T-helper 22 cell (primary cell): ENCODE results near the gene CD63.

Source experiments
- DNase-seq: peaks from one replicate; pipeline ENCODE4 v3.0.0-alpha.2; 2020; ENCODE audit warnings: low read depth

CD63 gene

DNA sequence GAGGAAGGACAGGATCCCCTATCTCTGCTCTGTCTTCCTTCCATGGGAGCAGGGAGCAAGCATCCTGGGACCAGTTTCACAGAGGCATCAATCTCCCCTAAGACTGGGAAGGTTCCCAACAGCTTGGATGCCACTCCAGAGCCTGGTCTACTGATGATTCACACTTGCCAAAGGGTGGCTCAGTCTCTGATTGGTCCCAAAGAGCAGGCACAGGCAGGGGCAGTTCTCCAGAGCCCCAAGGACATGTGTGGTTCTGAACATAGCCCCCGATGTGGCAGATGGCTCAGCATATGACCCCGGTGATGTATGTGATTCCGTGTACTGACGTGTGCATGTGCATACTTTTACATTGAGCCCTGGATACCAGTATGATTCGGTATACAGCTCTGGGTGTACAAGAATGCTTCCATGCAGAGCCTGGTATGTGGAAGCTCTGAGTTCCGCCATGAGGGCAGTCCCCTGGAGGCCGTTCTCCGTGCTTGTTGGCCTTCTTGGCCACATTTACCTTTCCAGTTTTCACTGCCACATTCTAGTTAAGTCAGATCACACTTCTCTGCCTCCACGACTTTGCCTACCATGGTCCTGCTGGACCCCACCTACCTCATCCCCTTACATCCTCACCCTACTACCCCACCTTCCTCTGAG is 42.3 kb downstream of the CD63 start:
- no peak for DNase-seq

- DNase-seq, result no peak
Measured at GRCh38 chr12:55685671-55686070, 43.1 kb downstream of the CD63 start.

DNA sequence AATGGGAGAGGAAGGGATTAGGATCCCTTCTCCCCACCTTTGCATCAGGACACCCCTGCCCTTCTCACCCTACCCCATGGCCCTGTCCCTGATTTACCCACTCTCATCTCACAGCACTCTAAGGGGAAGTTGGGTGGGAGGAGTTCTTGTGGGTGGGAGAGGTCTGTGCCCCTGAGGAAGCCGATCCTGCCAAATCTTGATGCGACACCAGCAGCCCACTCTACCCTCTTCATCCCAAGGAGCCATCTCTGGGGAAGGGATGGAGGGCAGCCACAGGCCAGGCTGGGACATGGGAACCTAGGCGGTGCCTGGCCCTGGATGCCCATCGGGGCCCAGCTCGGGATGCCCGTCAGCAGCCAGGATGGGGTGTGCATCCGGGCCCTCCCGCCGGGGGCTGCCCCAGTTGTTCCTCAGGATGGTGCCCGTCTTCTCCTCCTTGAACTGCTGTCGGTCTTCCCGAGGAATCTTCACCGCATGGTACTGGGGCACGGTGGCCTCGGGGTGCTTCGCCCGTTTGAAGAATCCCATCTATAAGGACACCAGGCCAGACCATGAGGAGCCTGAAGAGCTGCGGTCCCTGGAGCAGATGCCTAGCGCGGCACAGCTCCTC is 43.9 kb downstream of the CD63 start:
- DNase-seq, result no peak

DNA sequence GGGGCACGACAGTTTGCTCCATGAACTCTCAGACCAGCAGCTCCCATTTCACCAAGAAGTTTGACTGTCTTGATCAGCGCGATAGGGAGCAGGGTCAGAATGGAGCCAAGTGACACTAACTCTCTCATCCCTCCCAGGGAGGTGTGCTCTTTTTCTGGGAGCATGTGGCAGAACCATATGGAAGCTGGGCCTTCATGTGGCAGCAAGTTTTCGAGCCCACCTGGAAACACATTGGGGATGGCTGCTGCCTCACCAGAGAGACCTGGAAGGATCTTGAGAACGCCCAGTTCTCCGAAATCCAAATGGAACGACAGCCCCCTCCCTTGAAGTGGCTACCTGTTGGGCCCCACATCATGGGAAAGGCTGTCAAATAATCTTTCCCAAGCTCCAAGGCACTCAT is 45.1 kb downstream of the CD63 start:
- no peak for DNase-seq

GRCh38 chr12:55682087-55682796 is 46.6 kb downstream of the CD63 start:
- no peak for DNase-seq

- no peak for DNase-seq
Measured at GRCh38 chr12:55681142-55682077, 47.4 kb downstream of the CD63 start.

DNA sequence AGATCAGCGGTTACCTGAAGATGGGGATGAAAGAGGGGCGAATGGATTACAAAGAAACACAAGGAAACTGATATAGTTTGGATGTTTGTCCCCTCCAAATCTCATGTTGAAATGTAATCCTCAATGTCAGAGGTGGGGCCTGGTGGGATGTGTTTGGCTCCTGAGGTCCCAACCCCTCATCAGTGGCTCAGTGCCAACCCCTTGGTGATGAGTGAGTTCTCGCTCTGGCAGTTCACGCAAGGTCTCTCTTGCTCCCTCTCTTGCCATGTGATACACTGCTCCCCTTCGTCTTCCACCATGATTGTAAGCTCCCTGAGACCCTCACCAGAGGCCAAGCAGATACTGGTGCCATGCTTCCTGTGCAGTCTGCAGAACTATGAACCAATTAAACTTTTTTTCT is 49.1 kb downstream of the CD63 start:
- no peak for DNase-seq

- no peak for DNase-seq
Measured at GRCh38 chr12:55676707-55677106, 52.1 kb downstream of the CD63 start.

- no peak for DNase-seq
Measured at GRCh38 chr12:55675666-55676065, 53.1 kb downstream of the CD63 start.
